ENCODE results near the gene GALNT8.

DNA sequence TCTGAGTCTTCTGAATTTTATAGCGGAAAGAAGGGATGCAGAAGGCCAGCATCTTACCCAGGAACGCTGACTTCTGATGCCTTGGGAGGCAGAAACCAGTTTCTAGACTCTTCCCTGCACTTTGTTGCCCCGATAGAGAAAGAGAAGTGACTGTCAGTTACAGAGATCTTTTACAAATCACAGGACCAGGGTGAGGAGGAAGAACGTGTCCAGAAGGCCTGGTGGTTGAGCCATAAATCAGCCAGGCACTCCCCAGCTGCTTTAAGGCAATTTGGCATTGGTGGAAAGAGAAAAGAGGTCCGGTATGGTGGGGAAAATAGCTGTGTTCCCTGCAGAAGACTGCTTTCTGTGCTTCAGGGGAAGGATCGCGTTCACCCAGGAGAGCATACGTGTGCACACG, 100.8 kb downstream of the GALNT8 start:
- no peak for TF ChIP-seq GATA3 (IDR thresholded peaks at IDR 0.05; ENCODE audit: low read depth, low read length)
- TF ChIP-seq GATA2 (IDR thresholded peaks at IDR 0.05; ENCODE audit: low read depth, low read length): no peak
